HL-60 (cell line): ENCODE measurements around the gene FBXL2.

Experiments used
- DNase-seq, 2 experiments: peaks; one replicate each; pipeline ENCODE4 v3.0.0-alpha.2; 2010 to 2020; ENCODE audit warnings: low read depth in 1 of 2, low spot score in 1 of 2
- H3K27ac ChIP-seq: fragments of 250-450 bp; sonication (Bioruptor Pico); replicated peaks from 2 replicates; pipeline ENCODE4 v1.5.1; 2020; ENCODE audit warnings: mild to moderate bottlenecking, moderate library complexity
- H3K27me3 ChIP-seq: fragments of 250-450 bp; sonication (Bioruptor Pico); 2 replicates; pipeline ENCODE4 v1.5.1; 2021; ENCODE audit warnings: mild to moderate bottlenecking, moderate library complexity; ENCODE audit not compliant: insufficient read depth, poor library complexity, severe bottlenecking
- H3K4me3 ChIP-seq: replicated peaks from 2 replicates; pipeline ENCODE4 v1.5.1; 2011; ENCODE audit warnings: mild to moderate bottlenecking, control low read depth, low read length; ENCODE audit not compliant: insufficient read depth
- GABPA ChIP-seq: IDR thresholded peaks from 2 replicates; pipeline ENCODE4 v1.6.1; 2012; ENCODE audit warnings: low read depth
- POLR2AphosphoS5 ChIP-seq: IDR thresholded peaks from 2 replicates; pipeline ENCODE4 v1.6.1; 2012; ENCODE audit warnings: low read depth
- SPI1 ChIP-seq: IDR thresholded peaks from 2 replicates; pipeline ENCODE4 v1.6.1; 2012; ENCODE audit warnings: low read depth, mild to moderate bottlenecking, borderline replicate concordance
- long read RNA-seq: library from polyadenylated mRNA; unstranded; transcript quantifications from one replicate; pipeline ENCODE4 v2.0.0, GENCODE V29; 2020
- TF ChIP-seq, protein P1 (sequence below): IDR thresholded peaks from one replicate; pipeline ENCODE4 v1.5.1; 2011; ENCODE audit warnings: low read length, control low read depth, inconsistent platforms; ENCODE audit not compliant: insufficient read depth
- TF ChIP-seq, protein P2 (sequence below): IDR thresholded peaks from 2 replicates; pipeline ENCODE4 v1.6.1; 2012; ENCODE audit warnings: low read depth; ENCODE audit not compliant: insufficient replicate concordance

Gene FBXL2, protein sequence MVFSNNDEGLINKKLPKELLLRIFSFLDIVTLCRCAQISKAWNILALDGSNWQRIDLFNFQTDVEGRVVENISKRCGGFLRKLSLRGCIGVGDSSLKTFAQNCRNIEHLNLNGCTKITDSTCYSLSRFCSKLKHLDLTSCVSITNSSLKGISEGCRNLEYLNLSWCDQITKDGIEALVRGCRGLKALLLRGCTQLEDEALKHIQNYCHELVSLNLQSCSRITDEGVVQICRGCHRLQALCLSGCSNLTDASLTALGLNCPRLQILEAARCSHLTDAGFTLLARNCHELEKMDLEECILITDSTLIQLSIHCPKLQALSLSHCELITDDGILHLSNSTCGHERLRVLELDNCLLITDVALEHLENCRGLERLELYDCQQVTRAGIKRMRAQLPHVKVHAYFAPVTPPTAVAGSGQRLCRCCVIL
- long read RNA-seq, result 0 reads

DNA sequence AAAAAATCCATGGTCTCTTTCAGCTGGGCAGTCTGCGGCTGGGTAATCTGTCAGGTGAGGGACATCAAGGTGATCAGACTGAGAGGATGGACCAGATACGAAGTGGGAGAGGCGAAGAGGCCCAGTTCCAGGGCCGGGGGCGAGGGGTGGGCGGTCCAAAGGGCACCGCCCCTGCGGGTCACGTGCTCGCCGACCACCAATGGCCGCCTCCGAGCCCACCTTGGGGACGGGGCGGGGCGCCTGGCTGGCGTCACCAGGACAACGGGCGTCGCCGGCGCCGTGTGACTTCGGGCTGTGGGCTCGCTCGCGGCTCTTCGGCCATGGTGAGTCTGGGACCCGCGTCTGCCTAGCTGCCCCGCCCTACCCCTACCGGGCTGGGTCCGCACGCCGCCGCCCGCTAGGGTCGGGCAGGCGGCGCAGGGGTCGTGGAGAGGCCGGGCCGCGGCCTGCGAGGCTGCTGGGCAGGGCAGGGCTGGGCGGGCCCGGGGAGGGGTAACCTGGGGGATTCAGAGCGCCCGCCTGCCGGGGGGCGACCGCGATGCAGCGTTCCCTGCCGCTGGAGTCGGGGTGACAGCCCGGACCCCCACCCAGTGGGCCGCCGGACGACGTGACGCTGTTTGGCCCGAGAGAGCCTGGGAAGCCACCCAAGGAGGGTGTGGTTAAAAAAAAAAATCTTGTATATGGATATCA, at the start of gene FBXL2:
FBXL2 (plus strand) TSS at position 250 of the 690 bp plus-strand sequence; CDS start at position 321, 71 bp downstream.
- no peak for DNase-seq
- Histone ChIP-seq H3K27me3 (peaks cover 11% of the 10 kb centered on the region), H3K27ac (no peak within 1 kb of the TSS), H3K4me3 (peak within 1 kb of the TSS; percentile 27)
- TF ChIP-seq POLR2AphosphoS5, result no peak

DNA sequence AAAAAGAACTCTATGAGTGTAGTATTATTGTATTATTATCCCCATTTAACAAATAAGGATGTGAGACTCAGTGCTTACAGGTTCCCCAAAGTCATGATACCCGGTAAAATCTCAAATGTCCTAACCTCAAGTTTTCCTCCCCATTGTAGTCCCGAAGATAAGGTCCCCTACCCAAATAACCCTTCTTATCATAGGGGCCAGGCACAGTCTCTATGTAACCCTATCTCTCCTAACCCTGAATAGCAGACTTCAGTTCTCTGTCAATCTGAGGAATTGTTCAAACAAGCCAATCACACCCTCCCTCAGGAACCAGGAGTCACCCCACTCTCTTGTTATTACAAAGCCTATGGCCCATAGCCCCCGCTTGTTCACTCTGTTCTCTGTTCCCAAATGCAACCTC, 48.2 kb upstream of the FBXL2 start:
- Histone ChIP-seq H3K4me3 (no peak overlapping the region), H3K27ac (no peak overlapping the region), H3K27me3 (no peaks in the 10 kb centered on the region)
- TF ChIP-seq SPI1 (no peak), POLR2AphosphoS5 (no peak)
- no peak for DNase-seq

DNA sequence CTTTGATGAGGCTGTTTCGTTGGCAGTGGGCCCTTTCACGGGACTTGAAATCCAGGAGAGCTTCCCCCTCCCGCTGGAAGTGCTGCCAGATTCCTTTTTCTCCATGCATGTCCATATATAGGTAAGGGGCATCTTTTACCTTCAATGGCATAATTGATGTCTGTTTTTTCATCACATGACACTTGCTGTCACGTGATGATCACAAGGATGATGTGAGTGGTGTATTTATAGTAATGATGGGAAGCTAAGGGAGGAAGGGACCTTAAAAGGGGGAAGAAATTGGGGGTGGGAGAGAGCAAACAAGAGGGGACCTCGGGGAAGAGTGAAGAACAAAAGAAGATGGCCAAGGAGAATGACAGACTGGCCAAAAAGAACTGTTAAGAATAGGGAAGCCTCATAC, 47.3 kb upstream of the FBXL2 start:
- no peak for DNase-seq
- no peak overlapping the region for H3K27ac ChIP-seq
- no peak for TF ChIP-seq POLR2AphosphoS5
- TF ChIP-seq, protein P1, sequence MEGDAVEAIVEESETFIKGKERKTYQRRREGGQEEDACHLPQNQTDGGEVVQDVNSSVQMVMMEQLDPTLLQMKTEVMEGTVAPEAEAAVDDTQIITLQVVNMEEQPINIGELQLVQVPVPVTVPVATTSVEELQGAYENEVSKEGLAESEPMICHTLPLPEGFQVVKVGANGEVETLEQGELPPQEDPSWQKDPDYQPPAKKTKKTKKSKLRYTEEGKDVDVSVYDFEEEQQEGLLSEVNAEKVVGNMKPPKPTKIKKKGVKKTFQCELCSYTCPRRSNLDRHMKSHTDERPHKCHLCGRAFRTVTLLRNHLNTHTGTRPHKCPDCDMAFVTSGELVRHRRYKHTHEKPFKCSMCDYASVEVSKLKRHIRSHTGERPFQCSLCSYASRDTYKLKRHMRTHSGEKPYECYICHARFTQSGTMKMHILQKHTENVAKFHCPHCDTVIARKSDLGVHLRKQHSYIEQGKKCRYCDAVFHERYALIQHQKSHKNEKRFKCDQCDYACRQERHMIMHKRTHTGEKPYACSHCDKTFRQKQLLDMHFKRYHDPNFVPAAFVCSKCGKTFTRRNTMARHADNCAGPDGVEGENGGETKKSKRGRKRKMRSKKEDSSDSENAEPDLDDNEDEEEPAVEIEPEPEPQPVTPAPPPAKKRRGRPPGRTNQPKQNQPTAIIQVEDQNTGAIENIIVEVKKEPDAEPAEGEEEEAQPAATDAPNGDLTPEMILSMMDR, result no peak
- no peak for TF ChIP-seq GABPA
- TF ChIP-seq, protein P2, sequence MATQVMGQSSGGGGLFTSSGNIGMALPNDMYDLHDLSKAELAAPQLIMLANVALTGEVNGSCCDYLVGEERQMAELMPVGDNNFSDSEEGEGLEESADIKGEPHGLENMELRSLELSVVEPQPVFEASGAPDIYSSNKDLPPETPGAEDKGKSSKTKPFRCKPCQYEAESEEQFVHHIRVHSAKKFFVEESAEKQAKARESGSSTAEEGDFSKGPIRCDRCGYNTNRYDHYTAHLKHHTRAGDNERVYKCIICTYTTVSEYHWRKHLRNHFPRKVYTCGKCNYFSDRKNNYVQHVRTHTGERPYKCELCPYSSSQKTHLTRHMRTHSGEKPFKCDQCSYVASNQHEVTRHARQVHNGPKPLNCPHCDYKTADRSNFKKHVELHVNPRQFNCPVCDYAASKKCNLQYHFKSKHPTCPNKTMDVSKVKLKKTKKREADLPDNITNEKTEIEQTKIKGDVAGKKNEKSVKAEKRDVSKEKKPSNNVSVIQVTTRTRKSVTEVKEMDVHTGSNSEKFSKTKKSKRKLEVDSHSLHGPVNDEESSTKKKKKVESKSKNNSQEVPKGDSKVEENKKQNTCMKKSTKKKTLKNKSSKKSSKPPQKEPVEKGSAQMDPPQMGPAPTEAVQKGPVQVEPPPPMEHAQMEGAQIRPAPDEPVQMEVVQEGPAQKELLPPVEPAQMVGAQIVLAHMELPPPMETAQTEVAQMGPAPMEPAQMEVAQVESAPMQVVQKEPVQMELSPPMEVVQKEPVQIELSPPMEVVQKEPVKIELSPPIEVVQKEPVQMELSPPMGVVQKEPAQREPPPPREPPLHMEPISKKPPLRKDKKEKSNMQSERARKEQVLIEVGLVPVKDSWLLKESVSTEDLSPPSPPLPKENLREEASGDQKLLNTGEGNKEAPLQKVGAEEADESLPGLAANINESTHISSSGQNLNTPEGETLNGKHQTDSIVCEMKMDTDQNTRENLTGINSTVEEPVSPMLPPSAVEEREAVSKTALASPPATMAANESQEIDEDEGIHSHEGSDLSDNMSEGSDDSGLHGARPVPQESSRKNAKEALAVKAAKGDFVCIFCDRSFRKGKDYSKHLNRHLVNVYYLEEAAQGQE, result no peak
- no peak for TF ChIP-seq SPI1
- no peaks in the 10 kb centered on the region for H3K27me3 ChIP-seq
- H3K4me3 ChIP-seq, result no peak overlapping the region

DNA sequence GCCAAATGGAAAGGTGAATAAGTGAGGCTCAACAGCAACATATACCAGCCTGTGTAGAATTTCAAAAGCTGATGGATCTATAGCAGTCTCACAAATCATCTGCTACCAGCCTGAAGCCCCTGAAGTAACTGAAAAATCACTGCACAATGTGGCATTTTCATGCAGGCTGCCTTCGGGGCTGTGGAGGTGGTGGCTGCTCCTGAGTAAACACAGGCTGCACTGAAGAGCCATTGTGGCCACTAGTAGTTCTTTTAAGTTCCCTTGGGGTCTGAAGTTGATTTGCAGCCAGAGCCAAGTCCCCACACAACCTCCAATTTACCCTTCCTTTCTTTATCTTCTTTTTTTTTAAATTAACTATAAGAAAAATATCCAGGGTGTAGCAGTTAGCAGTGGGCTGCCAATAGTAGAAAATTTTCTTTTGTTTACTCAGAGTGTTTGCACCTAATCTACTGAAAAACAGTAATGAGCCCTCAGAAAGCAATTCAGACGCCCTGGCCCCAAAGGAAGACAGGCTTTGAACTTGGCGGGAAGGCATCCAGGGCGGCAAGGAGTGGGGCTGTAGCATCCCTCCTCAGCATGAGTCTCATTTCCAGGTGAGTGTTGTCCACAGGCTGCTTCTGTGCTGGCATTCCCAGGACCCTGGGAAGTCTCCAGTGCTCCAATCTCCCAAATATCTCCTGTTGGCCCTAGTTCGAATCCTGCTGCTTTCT, 45.3 kb upstream of the FBXL2 start:
- TF ChIP-seq, protein P2, result no peak
- TF ChIP-seq, protein P1, result no peak
- no peak for TF ChIP-seq SPI1
- TF ChIP-seq GABPA, result no peak
- no peak for TF ChIP-seq POLR2AphosphoS5
- H3K27ac ChIP-seq, result no peak overlapping the region
- DNase-seq, result no peak
- no peak overlapping the region for H3K4me3 ChIP-seq
- no peaks in the 10 kb centered on the region for H3K27me3 ChIP-seq
